ENCODE results near the gene TUBB. TPM values are rescaled to one million over a fixed set of nuclear protein-coding genes. Genes with fewer than 3 reads are reported as not detected.

TUBB gene
- total and polyA plus RNA-seq, 8 donors = 67.5 to 223 (median 137) TPM

- no peak for DNase-seq
- no peak overlapping the region for H3K4me3 ChIP-seq
- no peak overlapping the region for H3K27ac ChIP-seq
- TF ChIP-seq POLR2AphosphoS5 (IDR thresholded peaks at IDR 0.05) (no peak), POLR2A (IDR thresholded peaks at IDR 0.05) (no peak), EP300 (IDR thresholded peaks at IDR 0.05) (no peak), CTCF (IDR thresholded peaks at IDR 0.05) (no peak)
- no peaks in the 10 kb centered on the region for H3K9me3 ChIP-seq
- peaks cover 29 to 50% (median 36%) of the 10 kb centered on the region in 4 donors for H3K4me1 ChIP-seq
- intact Hi-C loops (cut with DNase I; ENCODE audit: low total_unique reads) = no loop called here
- WGBS, 5 donors = 92 to 100% (median 95%) methylated on average over 1 of the region's 1 CpG
- H3K36me3 ChIP-seq = no peaks in the 10 kb centered on the region
- no peaks in the 10 kb centered on the region for H3K27me3 ChIP-seq
Observed at GRCh38 chr6:30767944-30768301, 47.8 kb downstream of the TUBB start.

- H3K36me3 ChIP-seq = no peaks in the 10 kb centered on the region
- H3K9me3 ChIP-seq = no peaks in the 10 kb centered on the region
- H3K27me3 ChIP-seq = no peaks in the 10 kb centered on the region
- peaks cover 25 to 43% (median 33%) of the 10 kb centered on the region in 4 donors for H3K4me1 ChIP-seq
- H3K27ac ChIP-seq = peak overlapping the region in 4 of 5 donors; percentile 25 to 80 (median 76)
- TF ChIP-seq EP300 (IDR thresholded peaks at IDR 0.05) (no peak), CTCF (IDR thresholded peaks at IDR 0.05) (no peak), POLR2AphosphoS5 (IDR thresholded peaks at IDR 0.05) (no peak), POLR2A (IDR thresholded peaks at IDR 0.05) (no peak)
- no peak overlapping the region for H3K4me3 ChIP-seq
- 94 to 100% (median 97%) methylated on average over 2 to 4 of the region's 4 CpGs for WGBS, 5 donors
- DNase-seq = no peak
- intact Hi-C loops (cut with DNase I; ENCODE audit: low total_unique reads) = no loop called here
Observed at GRCh38 chr6:30768634-30769087, 48.5 kb downstream of the TUBB start.

- peak overlapping the region; percentile 15 to 80 (median 72) for H3K27ac ChIP-seq
Observed at GRCh38 chr6:30769088-30769852, 49.1 kb downstream of the TUBB start.

GRCh38 chr6:30769853-30770524, 49.8 kb downstream of the TUBB start:
- Histone ChIP-seq H3K4me1 (peaks cover 16 to 30% (median 23%) of the 10 kb centered on the region in 4 donors), H3K36me3 (no peaks in the 10 kb centered on the region), H3K4me3 (no peak overlapping the region), H3K27me3 (no peaks in the 10 kb centered on the region), H3K27ac (peak overlapping the region in 3 of 5 donors; percentile 71 to 80 (median 80)), H3K9me3 (no peaks in the 10 kb centered on the region)
- WGBS, 5 donors = 74 to 87% (median 76%) methylated on average over 5 of the region's 5 CpGs
- no peak for TF ChIP-seq POLR2AphosphoS5 (IDR thresholded peaks at IDR 0.05)
- no peak for TF ChIP-seq POLR2A (IDR thresholded peaks at IDR 0.05)
- no peak for TF ChIP-seq CTCF (IDR thresholded peaks at IDR 0.05)
- TF ChIP-seq EP300 (IDR thresholded peaks at IDR 0.05) = no peak
- intact Hi-C loops (cut with DNase I; ENCODE audit: low total_unique reads) = no loop called here
- no peak for DNase-seq

More at GRCh38 chr6:30769088-30769852, 49.1 kb downstream of the TUBB start:
- Histone ChIP-seq H3K4me1 (peaks cover 19 to 37% (median 27%) of the 10 kb centered on the region in 4 donors), H3K9me3 (no peaks in the 10 kb centered on the region), H3K27me3 (no peaks in the 10 kb centered on the region), H3K4me3 (no peak overlapping the region), H3K36me3 (no peaks in the 10 kb centered on the region)
- intact Hi-C loops (cut with DNase I; ENCODE audit: low total_unique reads) = no loop called here
- 19 to 39% (median 29%) methylated on average over 14 to 16 of the region's 16 CpGs for WGBS, 5 donors
- no peak for TF ChIP-seq POLR2A (IDR thresholded peaks at IDR 0.05)
- peak in 2 of 3 donors; percentile 21 to 60 for TF ChIP-seq POLR2AphosphoS5 (IDR thresholded peaks at IDR 0.05)
- peak; percentile 52 to 53 for DNase-seq

Measured in stomach (tissue), 9 donors.